Activated CD4-positive, CD25-positive, alpha-beta regulatory T cell treated with anti-CD3 and anti-CD28 coated beads, Interleukin-2, amount 50 U/mL, for 16 hours (primary cell): ENCODE results near the gene MAP7.
"Not testable (repeated sequence)": the region's sequence is repeated elsewhere in the genome, so short reads cannot be mapped to it uniquely, and the experiment has no call there.

Source experiments
- DNase-seq: peaks from one replicate; pipeline ENCODE4 v3.0.0-alpha.2; 2020; ENCODE audit warnings: low read depth, low spot score

The MAP7 gene

GRCh38 chr6:136424901-136425300 is 125.3 kb downstream of the MAP7 start:
- DNase-seq = no peak

DNA sequence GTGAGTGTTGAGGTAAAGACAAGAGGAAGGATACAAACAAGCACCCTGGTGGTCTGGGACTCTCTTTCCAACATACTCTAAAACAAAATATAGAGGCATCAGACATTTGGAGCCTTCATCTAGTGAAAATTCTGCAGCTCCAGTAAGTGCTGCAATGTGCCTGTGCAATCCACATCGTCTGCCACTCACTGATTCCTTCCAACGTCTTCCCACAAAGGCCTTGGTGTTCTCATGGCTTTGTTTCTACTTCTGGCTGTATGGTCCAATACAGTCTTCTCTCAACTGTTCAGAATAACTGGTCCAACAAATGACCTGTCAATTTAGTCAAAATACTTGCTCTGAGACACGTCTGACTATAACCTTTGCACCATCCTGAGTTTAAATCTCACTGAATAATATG is 125.8 kb downstream of the MAP7 start:
- no peak for DNase-seq

GRCh38 chr6:136421537-136422158 is 128.6 kb downstream of the MAP7 start:
- no peak for DNase-seq

- no peak for DNase-seq
These were observed 129.4 kb downstream of the MAP7 start for GRCh38 chr6:136420853-136421252.

DNA sequence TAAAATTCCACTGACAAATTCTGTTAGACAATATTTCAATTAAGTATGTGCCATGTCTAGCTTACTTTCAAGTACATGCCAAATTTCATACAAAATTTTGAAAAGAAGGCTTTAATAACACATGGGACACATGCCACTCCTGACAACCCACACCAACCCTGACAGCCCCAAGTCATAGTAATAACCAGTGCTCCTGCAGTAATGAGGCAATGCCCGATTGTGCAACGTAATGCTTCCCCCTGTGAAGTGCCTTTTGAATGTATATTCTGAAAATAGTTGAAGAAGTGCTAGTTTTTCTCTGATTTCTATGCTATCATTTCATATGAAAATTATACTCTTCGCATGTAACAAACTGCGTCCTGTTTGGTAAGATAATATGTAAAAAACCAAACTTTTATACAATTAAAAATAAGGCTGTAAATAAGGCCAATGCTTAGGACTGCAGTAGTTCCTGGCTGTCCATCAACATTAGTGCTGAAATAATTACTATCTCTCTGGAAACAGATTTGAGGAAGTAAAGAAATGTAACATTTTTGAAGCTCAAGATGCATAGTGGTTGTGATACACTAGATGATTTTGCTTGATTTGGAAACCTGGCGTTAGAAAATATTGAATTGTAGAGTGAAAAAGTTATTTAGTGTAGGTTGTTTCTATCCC is 134.7 kb downstream of the MAP7 start:
- no peak for DNase-seq

DNA sequence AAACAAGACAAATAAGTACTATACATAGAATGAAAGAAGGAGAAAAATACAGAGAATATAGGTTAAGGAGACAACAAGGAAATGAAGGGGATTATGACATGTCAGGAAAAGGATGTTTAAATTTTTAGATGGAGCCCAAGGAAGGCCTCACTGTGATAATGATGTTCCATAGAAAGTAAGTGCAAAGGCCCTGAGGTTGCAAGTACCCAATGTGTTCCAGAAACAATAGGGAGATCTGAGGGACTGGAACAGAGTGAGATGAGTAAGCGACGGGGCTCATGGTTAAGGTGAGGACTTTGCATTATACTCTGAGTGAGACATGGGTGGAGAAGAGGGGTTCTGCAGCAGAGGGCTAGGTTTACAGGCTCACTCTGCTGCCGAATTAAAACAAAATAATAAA is 137.8 kb downstream of the MAP7 start:
- no peak for DNase-seq

DNA sequence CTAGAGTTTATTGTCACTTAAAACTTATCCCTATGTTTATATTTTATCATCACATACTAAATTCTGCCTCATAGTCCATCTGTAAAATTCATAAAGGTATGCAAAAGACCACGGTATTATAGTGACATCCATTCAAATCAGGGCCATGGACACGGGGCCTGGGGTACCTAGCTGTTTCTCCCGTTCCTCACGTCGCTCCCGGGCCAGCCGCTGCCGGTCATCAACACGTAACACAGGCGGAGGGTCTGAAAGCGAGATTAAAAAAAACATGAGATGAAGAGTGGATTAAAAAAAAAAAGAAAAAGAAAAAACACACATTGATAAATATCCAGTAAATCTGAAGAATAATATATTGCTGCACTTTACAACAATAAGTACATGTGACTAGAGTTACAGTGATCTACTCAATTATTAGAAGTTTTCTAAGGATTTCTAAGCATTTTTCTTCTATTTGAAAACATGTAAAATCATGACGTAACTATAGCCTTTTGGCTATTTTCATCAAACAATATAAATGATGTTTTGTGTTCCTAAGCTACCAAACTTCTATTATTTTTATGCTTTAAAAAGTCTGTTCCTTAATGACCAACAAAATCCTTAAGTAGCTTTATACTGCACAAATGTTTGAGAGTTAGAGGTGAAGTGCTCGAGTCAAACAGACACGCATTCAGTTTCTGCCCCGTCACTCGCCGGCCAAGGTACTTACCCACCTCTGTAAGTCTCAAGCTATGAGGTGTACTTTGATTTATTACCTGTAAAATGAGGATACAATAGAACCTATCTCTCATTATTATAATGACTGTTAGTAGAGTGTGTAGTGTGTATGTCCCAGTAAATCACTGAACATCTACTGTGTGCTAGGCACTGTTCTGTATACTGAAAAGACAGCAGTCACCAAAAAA is 138.5 kb downstream of the MAP7 start:
- DNase-seq = no peak

DNA sequence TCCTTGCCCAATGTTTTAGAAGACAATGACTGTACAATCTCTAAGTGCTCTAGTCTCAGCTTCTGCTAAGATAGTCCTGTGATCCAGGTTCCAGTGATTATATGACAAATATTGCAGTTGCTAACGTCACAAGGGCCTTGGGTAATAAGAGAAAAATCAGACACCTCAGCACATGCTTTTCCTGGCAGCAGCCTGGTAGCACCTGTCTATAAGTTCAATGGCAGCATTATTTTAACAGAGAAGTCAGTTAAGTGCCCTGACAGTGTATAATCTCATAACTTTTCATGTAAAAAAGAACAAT is 139.2 kb downstream of the MAP7 start:
- DNase-seq = no peak

GRCh38 chr6:136410201-136411024 is 139.8 kb downstream of the MAP7 start:
- DNase-seq = no peak

DNA sequence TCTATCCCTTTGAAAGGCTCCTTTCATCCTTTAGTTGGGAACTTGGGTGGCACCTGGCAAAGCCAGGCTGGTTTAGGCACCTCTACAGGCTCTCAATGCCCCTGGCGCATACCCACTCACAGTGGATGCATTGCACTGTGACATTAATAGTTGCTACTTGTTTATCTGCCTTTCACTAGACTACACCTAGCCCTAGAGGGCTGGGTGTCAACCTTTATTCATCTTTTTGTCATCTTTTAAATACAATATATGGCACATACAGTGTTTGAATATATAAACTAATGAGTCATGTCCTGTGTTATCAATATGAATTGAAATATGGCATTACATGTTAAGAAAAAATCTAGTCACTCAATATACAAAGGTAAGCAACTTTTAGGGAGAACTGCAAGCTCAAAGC is 140.6 kb downstream of the MAP7 start:
- no peak for DNase-seq

DNA sequence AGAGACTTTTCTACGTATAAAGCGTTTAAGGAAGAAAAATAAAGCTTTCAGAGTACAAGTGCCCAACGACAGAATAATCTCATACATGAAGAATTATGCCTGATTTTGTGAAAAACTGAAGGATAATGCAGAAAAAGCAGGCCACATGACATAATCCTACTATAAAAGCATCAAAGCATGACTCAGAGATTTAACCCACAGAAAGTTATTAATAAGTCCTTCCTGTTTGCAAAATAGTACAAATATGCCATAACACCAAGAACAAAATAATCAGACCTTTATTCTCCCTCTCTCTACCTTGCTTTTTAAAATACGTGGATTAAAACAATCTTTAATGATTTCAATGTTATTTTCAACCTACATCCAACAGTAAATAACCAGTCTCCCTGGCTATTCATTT is 142.0 kb downstream of the MAP7 start:
- DNase-seq = no peak

- DNase-seq = no peak
These were observed 144.7 kb downstream of the MAP7 start for GRCh38 chr6:136405420-136406029.

GRCh38 chr6:136404627-136405419 is 145.4 kb downstream of the MAP7 start:
- DNase-seq = no peak

DNA sequence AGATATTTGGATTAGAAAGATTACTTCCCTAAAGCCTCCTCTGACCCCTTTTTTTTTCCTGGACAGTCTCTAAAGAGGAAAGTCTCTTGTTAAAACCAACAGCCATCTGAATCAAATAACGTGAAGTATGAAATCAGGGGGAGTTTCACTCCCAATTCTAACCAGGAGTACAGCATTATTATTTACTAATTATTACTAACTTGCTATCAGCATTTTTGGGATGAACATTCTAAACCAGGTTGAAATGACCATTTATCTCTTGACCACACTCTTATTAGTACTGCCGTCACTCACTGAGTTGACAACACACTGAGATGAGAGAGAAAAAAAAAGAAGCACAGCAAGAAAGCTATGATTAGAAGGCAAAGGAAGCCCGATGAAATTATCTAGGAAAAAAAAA is 146.2 kb downstream of the MAP7 start:
- no peak for DNase-seq

DNA sequence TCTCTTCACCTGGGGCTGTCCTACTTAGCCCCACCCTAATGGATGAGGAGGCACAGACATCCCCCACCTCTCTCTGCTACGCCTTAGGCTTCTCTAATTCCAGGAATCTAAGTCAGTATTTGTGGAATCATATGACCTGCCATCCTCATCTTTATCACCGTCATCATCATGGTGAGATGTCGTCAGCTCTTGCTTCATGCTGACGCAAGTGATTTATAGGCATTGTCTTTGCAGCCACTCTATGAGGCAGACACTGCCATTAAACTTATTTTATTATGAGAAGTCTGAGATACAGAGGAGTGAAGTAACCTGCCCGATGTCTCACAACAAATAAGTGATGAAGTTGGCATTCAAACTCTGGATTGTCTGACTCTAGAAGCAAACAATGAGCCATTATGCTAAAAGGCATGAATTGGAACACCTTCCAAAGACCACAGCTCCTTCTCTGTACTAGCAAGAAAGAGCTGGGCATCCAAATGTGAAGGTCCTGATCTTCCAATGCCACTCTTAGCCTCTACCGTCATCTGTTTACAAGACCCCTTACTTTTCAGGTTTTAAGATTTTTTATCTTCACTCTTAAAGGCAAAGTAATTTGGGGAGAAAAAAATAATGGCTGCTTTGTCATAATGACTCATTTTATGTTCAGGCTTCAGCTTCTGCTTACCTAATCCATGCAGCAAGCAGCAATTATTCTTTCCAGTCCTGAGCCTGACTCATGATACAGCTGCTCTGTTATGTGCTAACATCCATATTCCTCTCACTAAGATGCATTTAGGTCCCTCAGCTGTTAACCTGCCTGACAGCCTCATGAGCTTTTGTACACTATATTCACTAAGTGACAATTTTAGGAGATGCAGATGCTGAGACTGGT is 146.9 kb downstream of the MAP7 start:
- DNase-seq = no peak

GRCh38 chr6:136401749-136402148 is 148.5 kb downstream of the MAP7 start:
- DNase-seq = no peak

DNA sequence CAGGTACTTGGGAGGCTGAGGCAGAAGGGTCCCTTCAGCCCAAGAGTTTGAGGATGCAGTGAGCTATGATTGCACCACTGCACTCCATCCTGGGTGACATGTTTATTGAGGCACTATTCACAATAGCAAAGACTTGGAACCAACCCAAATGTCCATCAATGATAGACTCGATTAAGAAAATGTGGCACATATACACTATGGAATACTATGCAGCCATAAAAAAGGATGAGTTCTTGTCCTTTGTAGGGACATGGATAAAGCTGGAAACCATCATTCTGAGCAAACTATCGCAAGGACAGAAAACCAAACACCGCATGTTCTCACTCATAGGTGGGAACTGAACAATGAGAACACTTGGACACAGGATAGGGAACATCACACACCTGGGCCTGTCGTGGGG is 149.0 kb downstream of the MAP7 start:
- DNase-seq = not testable (repeated sequence)

GRCh38 chr6:136398453-136398852 is 151.8 kb downstream of the MAP7 start:
- DNase-seq = no peak

- DNase-seq = no peak
These were observed 153.3 kb downstream of the MAP7 start for GRCh38 chr6:136396908-136397307.

DNA sequence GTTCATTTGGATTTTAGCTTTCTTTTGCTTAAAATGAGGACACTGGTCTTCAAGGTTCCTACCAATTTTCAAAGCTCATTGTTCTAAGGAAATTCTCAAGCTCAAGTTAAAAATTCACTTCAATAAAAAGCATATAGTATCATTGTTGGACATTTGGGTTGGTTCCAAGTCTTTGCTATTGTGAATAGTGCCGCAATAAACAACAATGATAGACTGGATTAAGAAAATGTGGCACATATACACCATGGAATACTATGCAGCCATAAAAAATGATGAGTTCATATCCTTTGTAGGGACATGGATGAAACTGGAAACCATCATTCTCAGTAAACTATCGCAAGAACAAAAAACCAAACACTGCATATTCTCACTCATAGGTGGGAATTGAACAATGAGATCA is 159.3 kb downstream of the MAP7 start:
- not testable (repeated sequence) for DNase-seq
